Measurements from ENCODE around the gene C16orf74.

DNA sequence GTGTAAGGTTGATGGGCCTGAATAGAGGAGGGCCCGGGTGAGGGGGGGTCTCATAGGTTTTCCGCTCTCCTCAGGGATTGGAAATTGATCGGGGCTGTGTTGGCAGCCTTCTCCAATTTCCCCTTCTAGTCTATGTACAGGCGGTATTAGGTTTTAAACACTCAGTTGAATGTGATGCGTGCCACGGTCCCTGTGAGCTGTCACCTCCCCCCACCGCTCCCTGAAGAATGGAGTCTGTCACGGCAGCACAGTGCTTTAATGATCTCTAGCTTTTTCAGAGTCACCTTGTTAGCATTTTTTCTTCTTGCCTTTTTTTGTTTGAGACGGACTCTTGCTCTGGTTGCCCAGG lies 49.4 kb upstream of the C16orf74 start:
- TF ChIP-seq SREBF2 (IDR thresholded peaks at IDR 0.05) (no peak), NR3C1 (IDR thresholded peaks at IDR 0.05) (no peak), CEBPB (IDR thresholded peaks at IDR 0.05) (no peak), POLR2A (IDR thresholded peaks at IDR 0.05; ENCODE audit: low read length) (no peak), HDAC2 (IDR thresholded peaks at IDR 0.05) (no peak)
- TF ChIP-seq, protein P1, sequence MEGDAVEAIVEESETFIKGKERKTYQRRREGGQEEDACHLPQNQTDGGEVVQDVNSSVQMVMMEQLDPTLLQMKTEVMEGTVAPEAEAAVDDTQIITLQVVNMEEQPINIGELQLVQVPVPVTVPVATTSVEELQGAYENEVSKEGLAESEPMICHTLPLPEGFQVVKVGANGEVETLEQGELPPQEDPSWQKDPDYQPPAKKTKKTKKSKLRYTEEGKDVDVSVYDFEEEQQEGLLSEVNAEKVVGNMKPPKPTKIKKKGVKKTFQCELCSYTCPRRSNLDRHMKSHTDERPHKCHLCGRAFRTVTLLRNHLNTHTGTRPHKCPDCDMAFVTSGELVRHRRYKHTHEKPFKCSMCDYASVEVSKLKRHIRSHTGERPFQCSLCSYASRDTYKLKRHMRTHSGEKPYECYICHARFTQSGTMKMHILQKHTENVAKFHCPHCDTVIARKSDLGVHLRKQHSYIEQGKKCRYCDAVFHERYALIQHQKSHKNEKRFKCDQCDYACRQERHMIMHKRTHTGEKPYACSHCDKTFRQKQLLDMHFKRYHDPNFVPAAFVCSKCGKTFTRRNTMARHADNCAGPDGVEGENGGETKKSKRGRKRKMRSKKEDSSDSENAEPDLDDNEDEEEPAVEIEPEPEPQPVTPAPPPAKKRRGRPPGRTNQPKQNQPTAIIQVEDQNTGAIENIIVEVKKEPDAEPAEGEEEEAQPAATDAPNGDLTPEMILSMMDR (IDR thresholded peaks at IDR 0.05): no peak
